Stimulated activated CD8-positive, alpha-beta memory T cell treated with anti-CD3 and anti-CD28 coated beads, Interleukin-15, amount 100 ng/mL, for 48 hours (primary cell): Measurements from ENCODE around the gene IL1RAPL2.

Experiments
- DNase-seq, 2 donors: peaks; one replicate each; pipeline ENCODE4 v3.0.0-alpha.2; 2020; ENCODE audit warnings: low read depth in 2 of 2

IL1RAPL2 gene

GRCh38 chrX:105700331-105700730 lies 1134.3 kb downstream of the IL1RAPL2 start:
- no peak for DNase-seq

GRCh38 chrX:105701310-105702052 lies 1135.5 kb downstream of the IL1RAPL2 start:
- no peak for DNase-seq

GRCh38 chrX:105703876-105704275 lies 1137.9 kb downstream of the IL1RAPL2 start:
- no peak for DNase-seq

GRCh38 chrX:105706041-105706440 lies 1140.0 kb downstream of the IL1RAPL2 start:
- DNase-seq, result no peak

- no peak for DNase-seq
These were observed 1145.8 kb downstream of the IL1RAPL2 start for GRCh38 chrX:105711805-105712204.

- DNase-seq, result no peak
These were observed 1149.7 kb downstream of the IL1RAPL2 start for GRCh38 chrX:105715746-105716145.

- DNase-seq, result no peak
These were observed 1158.2 kb downstream of the IL1RAPL2 start for GRCh38 chrX:105723966-105724735.

GRCh38 chrX:105725228-105725627 lies 1159.2 kb downstream of the IL1RAPL2 start:
- DNase-seq, result no peak

- DNase-seq, result no peak
These were observed 1172.2 kb downstream of the IL1RAPL2 start for GRCh38 chrX:105738162-105738561.

GRCh38 chrX:105744291-105744690 lies 1178.3 kb downstream of the IL1RAPL2 start:
- DNase-seq, result no peak

- no peak for DNase-seq
These were observed 1178.9 kb downstream of the IL1RAPL2 start for GRCh38 chrX:105744946-105745345.

- no peak for DNase-seq
These were observed 1179.9 kb downstream of the IL1RAPL2 start for GRCh38 chrX:105745863-105746262.

- DNase-seq, result no peak
These were observed 1186.4 kb downstream of the IL1RAPL2 start for GRCh38 chrX:105752338-105752956.

- DNase-seq, result no peak
These were observed 1187.4 kb downstream of the IL1RAPL2 start for GRCh38 chrX:105753411-105753810.

GRCh38 chrX:105754286-105754964 lies 1188.4 kb downstream of the IL1RAPL2 start:
- DNase-seq, result no peak

- no peak for DNase-seq
These were observed 1189.1 kb downstream of the IL1RAPL2 start for GRCh38 chrX:105755109-105755508.

GRCh38 chrX:105758754-105759153 lies 1192.8 kb downstream of the IL1RAPL2 start:
- no peak for DNase-seq

GRCh38 chrX:105759598-105759997 lies 1193.6 kb downstream of the IL1RAPL2 start:
- DNase-seq, result no peak

GRCh38 chrX:105765691-105766090 lies 1199.7 kb downstream of the IL1RAPL2 start:
- no peak for DNase-seq

- DNase-seq, result no peak
These were observed 1207.8 kb downstream of the IL1RAPL2 start for GRCh38 chrX:105773801-105774200.

- no peak for DNase-seq
These were observed 1209.7 kb downstream of the IL1RAPL2 start for GRCh38 chrX:105775679-105776078.

- no peak for DNase-seq
These were observed 1215.8 kb downstream of the IL1RAPL2 start for GRCh38 chrX:105781804-105782203.
